NCI-H2107 treated with DMSO at 0.1 percent for 48 hours (cell line): ENCODE measurements around the gene NMS.
"Not testable (repeated sequence)": the region's sequence is repeated elsewhere in the genome, so short reads cannot be mapped to it uniquely, and the experiment has no call there.

ENCODE experiments used
- DNase-seq: peaks from one replicate; lab custom pipeline; 2025; ENCODE audit not compliant: unreplicated experiment; lab: John Stamatoyannopoulos, UW

NMS gene

GRCh38 chr2:100470182-100470581, at the start of gene NMS:
NMS (plus strand) TSS chr2:100470482; CDS start chr2:100470489, 7 bp downstream.
- no peak for DNase-seq

GRCh38 chr2:100422320-100423055, 47.8 kb upstream of the NMS start:
- DNase-seq: no peak

GRCh38 chr2:100423631-100424030, 46.7 kb upstream of the NMS start:
- no peak for DNase-seq

- DNase-seq: no peak
Observed at GRCh38 chr2:100424277-100424875, 45.9 kb upstream of the NMS start.

GRCh38 chr2:100425107-100425506, 45.2 kb upstream of the NMS start:
- no peak for DNase-seq

GRCh38 chr2:100425573-100426383, 44.5 kb upstream of the NMS start:
- no peak for DNase-seq

- DNase-seq: no peak
Observed at GRCh38 chr2:100426384-100426720, 43.9 kb upstream of the NMS start.

GRCh38 chr2:100427111-100427510, 43.2 kb upstream of the NMS start:
- DNase-seq: no peak

- DNase-seq: no peak
Observed at GRCh38 chr2:100427627-100428258, 42.5 kb upstream of the NMS start.

- DNase-seq: no peak
Observed at GRCh38 chr2:100429726-100430125, 40.6 kb upstream of the NMS start.

GRCh38 chr2:100437751-100438150, 32.5 kb upstream of the NMS start:
- DNase-seq: no peak

GRCh38 chr2:100446696-100447095, 23.6 kb upstream of the NMS start:
- no peak for DNase-seq

GRCh38 chr2:100451092-100451491, 19.2 kb upstream of the NMS start:
- DNase-seq: no peak

- DNase-seq: no peak
Observed at GRCh38 chr2:100451734-100452133, 18.5 kb upstream of the NMS start.

GRCh38 chr2:100453853-100454252, 16.4 kb upstream of the NMS start:
- no peak for DNase-seq

- not testable (repeated sequence) for DNase-seq
Observed at GRCh38 chr2:100456357-100456756, 13.9 kb upstream of the NMS start.

- no peak for DNase-seq
Observed at GRCh38 chr2:100460904-100461530, 9.3 kb upstream of the NMS start.

GRCh38 chr2:100470898-100471514, 724 bp downstream of the NMS start:
- no peak for DNase-seq

- DNase-seq: no peak
Observed at GRCh38 chr2:100476606-100477005, 6.3 kb downstream of the NMS start.

- DNase-seq: no peak
Observed at GRCh38 chr2:100482741-100483140, 12.5 kb downstream of the NMS start.

- DNase-seq: no peak
Observed at GRCh38 chr2:100483895-100484294, 13.6 kb downstream of the NMS start.
